Activated B cell treated with CpG ODN at 0.5 μM for 24 hours (primary cell): ENCODE data around the gene SFXN5. TPM values are rescaled to one million over a fixed set of nuclear protein-coding genes. Genes with fewer than 3 reads are reported as not detected.

Experiments
- ATAC-seq: fragments of 200-7000 bp; cut with Tn5 transposase; one replicate; pipeline ENCODE4 v1.10.0; 2021; ENCODE audit warnings: low read depth, mild to moderate bottlenecking, moderate library complexity
- CTCF ChIA-PET: fragments of 350-600 bp; sonication (Branson Sonifier 250); formaldehyde crosslinking; loops from one replicate; lab custom pipeline; 2021; ENCODE audit warnings: antibody characterized with exemption; lab: Charles Lee
- POLR2A ChIA-PET: fragments of 350-600 bp; sonication (Branson Sonifier 250); formaldehyde crosslinking; loops from one replicate; lab custom pipeline; 2021; ENCODE audit warnings: antibody characterized with exemption; lab: Charles Lee
- DNase-seq: peaks from one replicate; pipeline ENCODE4 v3.0.0; 2022
- H3K27ac Mint-ChIP-seq: one replicate; pipeline ENCODE4 v1.8.0; 2020; ENCODE audit warnings: mixed read lengths
- H3K27me3 Mint-ChIP-seq: one replicate; pipeline ENCODE4 v1.8.0; 2021; ENCODE audit warnings: mixed read lengths
- H3K36me3 Mint-ChIP-seq: one replicate; pipeline ENCODE4 v1.8.0; 2021; ENCODE audit warnings: low read depth, mixed read lengths
- H3K4me1 Mint-ChIP-seq: one replicate; pipeline ENCODE4 v1.8.0; 2021; ENCODE audit warnings: mixed read lengths
- H3K4me3 Mint-ChIP-seq: one replicate; pipeline ENCODE4 v1.8.0; 2020; ENCODE audit warnings: mild to moderate bottlenecking, mixed read lengths
- H3K9me3 Mint-ChIP-seq: one replicate; pipeline ENCODE4 v1.8.0; 2020; ENCODE audit warnings: mixed read lengths
- CTCF ChIP-seq: fragments of 200-600 bp; IDR thresholded peaks from one replicate; pipeline ENCODE4 v1.8.0; 2022; ENCODE audit warnings: antibody characterized with exemption, mild to moderate bottlenecking
- intact Hi-C: fragments of 100-400 bp; cut with micrococcal nuclease; formaldehyde crosslinking; loops from one replicate; pipeline ENCODE4 v1.15.1; 2024
- total RNA-seq: library from RNA; stranded (reverse); gene quantifications from 2 replicates; pipeline ENCODE4 v1.2.3, GENCODE V29; 2022

SFXN5 gene
- total RNA-seq, 1 donor from 2014 or later = 13.9 TPM

- no peaks in the 10 kb centered on the region for H3K27me3 Mint-ChIP-seq
- intact Hi-C loops = no loop called here
- no peak for TF ChIP-seq CTCF
- H3K36me3 Mint-ChIP-seq = peaks cover 17% of the 10 kb centered on the region
- ATAC-seq = no peak
- H3K4me3 Mint-ChIP-seq = no peak overlapping the region
- no peak for DNase-seq
- ChIA-PET CTCF (no interaction called here), POLR2A (no interaction called here)
- no peak overlapping the region for H3K27ac Mint-ChIP-seq
- peaks cover 7% of the 10 kb centered on the region for H3K9me3 Mint-ChIP-seq
- H3K4me1 Mint-ChIP-seq = no peaks in the 10 kb centered on the region
These were observed 12.4 kb downstream of the SFXN5 start for GRCh38 chr2:73059106-73059505.

GRCh38 chr2:73054980-73055379 lies 16.5 kb downstream of the SFXN5 start:
- intact Hi-C loops = no loop called here
- Mint-ChIP-seq H3K27ac (no peak overlapping the region), H3K4me1 (no peaks in the 10 kb centered on the region), H3K27me3 (no peaks in the 10 kb centered on the region), H3K4me3 (no peak overlapping the region), H3K9me3 (peaks cover 7% of the 10 kb centered on the region), H3K36me3 (peaks cover 15% of the 10 kb centered on the region)
- DNase-seq = no peak
- no peak for ATAC-seq
- no peak for TF ChIP-seq CTCF
- POLR2A ChIA-PET = no interaction called here
- CTCF ChIA-PET = no interaction called here

DNA sequence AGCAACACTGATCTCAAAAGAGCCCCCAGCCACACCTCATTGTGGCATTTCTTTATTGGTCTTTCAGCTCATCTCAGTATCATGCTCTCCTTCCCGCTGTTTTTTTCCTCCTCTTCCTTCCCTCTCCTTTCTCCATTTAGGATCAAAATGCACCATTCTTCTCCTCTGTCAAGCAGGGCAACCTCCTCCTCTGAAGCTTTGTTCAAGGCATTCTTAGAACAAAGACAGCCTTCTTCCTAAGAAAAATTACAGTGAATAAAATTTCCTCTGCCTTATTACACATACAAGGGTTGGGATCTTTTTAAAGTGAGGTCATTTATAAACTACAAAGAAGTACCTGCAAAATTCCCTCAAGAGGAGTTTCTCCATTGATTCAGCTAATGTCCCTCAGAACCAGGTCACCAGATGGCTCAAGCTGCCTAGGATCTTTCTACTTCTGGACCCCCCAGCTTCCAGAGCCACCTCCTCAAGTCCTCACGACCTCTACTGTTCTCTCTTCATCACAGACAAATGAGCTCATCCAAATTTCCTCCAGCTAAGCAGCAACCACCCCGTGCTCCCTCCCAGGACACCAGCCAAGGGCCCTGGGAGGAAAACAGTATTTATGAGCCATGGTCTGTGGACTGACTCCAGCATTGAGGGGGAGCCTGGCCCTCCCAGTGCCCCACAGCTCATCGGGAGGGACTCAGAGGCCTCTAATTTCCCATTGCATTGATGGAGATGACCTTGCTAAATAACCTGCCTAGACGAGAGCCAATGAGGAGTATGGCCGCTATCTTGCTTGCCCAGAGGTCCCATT lies 18.0 kb downstream of the SFXN5 start:
- no peak for TF ChIP-seq CTCF
- H3K4me3 Mint-ChIP-seq = no peak overlapping the region
- no peak for DNase-seq
- peaks cover 15% of the 10 kb centered on the region for H3K36me3 Mint-ChIP-seq
- no peaks in the 10 kb centered on the region for H3K4me1 Mint-ChIP-seq
- ATAC-seq = no peak
- H3K27me3 Mint-ChIP-seq = no peaks in the 10 kb centered on the region
- ChIA-PET CTCF (no interaction called here), POLR2A (interaction anchor here (0.6 kb wide), 1 partner anchor 8 kb away, joined by 8 read pairs; no protein-coding TSS in a partner anchor)
- intact Hi-C loops = no loop called here
- H3K9me3 Mint-ChIP-seq = peaks cover 7% of the 10 kb centered on the region
- H3K27ac Mint-ChIP-seq = no peak overlapping the region

- CTCF ChIA-PET = no interaction called here
- Mint-ChIP-seq H3K27ac (no peak overlapping the region), H3K36me3 (no peaks in the 10 kb centered on the region), H3K4me1 (no peaks in the 10 kb centered on the region), H3K9me3 (no peaks in the 10 kb centered on the region), H3K27me3 (no peaks in the 10 kb centered on the region), H3K4me3 (no peak overlapping the region)
- POLR2A ChIA-PET = no interaction called here
- no peak for ATAC-seq
- intact Hi-C loops = no loop called here
- no peak for DNase-seq
- TF ChIP-seq CTCF = no peak
These were observed 21.4 kb downstream of the SFXN5 start for GRCh38 chr2:73050121-73050545.

GRCh38 chr2:73043929-73044832 lies 27.3 kb downstream of the SFXN5 start:
- ATAC-seq = no peak
- intact Hi-C loops = loop anchor here (2.0 kb wide), 1 partner anchor 17 kb away; no protein-coding TSS in a partner anchor
- POLR2A ChIA-PET = no interaction called here
- Mint-ChIP-seq H3K36me3 (peaks cover 7% of the 10 kb centered on the region), H3K27ac (no peak overlapping the region), H3K4me1 (no peaks in the 10 kb centered on the region), H3K4me3 (no peak overlapping the region), H3K27me3 (no peaks in the 10 kb centered on the region), H3K9me3 (no peaks in the 10 kb centered on the region)
- DNase-seq = no peak
- CTCF ChIA-PET = no interaction called here
- no peak for TF ChIP-seq CTCF
